ENCODE measurements around the gene TNK1. TPM values are rescaled to one million over a fixed set of nuclear protein-coding genes. Genes with fewer than 3 reads are reported as not detected.

TNK1 gene
- total RNA-seq, 1 experiment from 2014 or later = 0.90 TPM

DNA sequence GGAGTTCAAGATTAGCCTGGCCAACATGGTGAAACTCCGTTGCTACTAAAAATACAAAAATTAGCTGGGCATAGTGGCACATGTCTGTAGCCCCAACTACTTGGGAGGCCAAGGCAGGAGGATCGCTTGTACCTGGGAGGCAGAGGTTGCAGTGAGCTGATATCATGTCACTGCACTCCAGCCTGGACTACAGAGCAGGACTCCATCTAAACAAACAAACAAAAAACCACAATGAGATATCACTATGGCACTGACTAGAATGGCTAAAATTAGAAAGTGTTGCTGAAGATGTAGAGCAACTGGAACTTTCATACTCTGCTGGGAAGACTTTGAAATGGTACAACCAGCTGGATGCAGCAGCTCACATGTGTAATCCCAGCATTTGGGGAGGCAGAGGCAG lies 6.5 kb upstream of the TNK1 start:
- Histone ChIP-seq H3K36me3 (ENCODE audit: insufficient read depth, low read length, poor library complexity, severe bottlenecking) (no peaks in the 10 kb centered on the region), H3K9me3 (ENCODE audit: low read depth, low read length, poor library complexity, severe bottlenecking) (no peaks in the 10 kb centered on the region), H3K4me1 (ENCODE audit: insufficient read depth, low read length, poor library complexity, severe bottlenecking) (no peaks in the 10 kb centered on the region), H3K4me3 (ENCODE audit: low read depth, low read length, poor library complexity, severe bottlenecking) (no peak overlapping the region), H3K27me3 (replicated peaks; ENCODE audit: insufficient read depth, low read depth, low read length, poor library complexity) (no peaks in the 10 kb centered on the region), H3K27ac (ENCODE audit: low read depth, low read length, poor library complexity, severe bottlenecking) (no peak overlapping the region)
- no TSS peak for BruUV-seq (replicated peaks)
- POLR2A ChIA-PET (ENCODE audit: low non-redundant PET) = no interaction called here
- intact Hi-C loops (cut with micrococcal nuclease; ENCODE audit: unreplicated experiment) = no loop called here
- TF ChIP-seq EZH2 (IDR thresholded peaks at IDR 0.05; ENCODE audit: borderline replicate concordance, low read depth, low read length, poor library complexity, severe bottlenecking) (no peak), CTCF (conservative IDR thresholded peaks at IDR 0.05; ENCODE audit: low read depth, low read length) (no peak)
- CTCF ChIA-PET = interaction anchor here (0.6 kb wide), 1 partner anchor 129 kb away, joined by 3 read pairs; no protein-coding TSS in a partner anchor
- DNase-seq (ENCODE audit: low spot score) = no peak

DNA sequence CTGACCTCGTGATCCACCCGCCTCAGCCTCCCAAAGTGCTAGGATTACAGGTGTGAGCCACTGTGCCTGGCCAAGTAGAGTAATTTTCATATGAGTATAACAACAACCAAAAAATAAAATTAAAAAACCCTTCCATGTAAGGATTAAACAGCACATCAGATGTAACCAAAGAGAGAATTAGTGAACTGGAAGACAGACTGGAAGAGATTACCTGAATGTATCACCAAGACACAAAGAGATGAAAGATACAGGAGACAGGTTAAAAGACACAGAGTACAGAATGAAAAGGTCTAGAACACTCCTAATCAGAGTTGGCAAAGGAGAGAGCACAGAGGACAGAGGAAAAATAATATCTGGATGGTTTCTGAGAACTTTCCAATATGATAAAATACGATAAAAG lies 1.8 kb upstream of the TNK1 start:
- no peaks in the 10 kb centered on the region for H3K4me1 ChIP-seq (ENCODE audit: insufficient read depth, low read length, poor library complexity, severe bottlenecking)
- H3K27ac ChIP-seq (ENCODE audit: low read depth, low read length, poor library complexity, severe bottlenecking) = no peak overlapping the region
- DNase-seq (ENCODE audit: low spot score) = no peak
- no peaks in the 10 kb centered on the region for H3K27me3 ChIP-seq (replicated peaks; ENCODE audit: insufficient read depth, low read depth, low read length, poor library complexity)
- BruUV-seq (replicated peaks) = no TSS peak
- no peak for TF ChIP-seq EZH2 (IDR thresholded peaks at IDR 0.05; ENCODE audit: borderline replicate concordance, low read depth, low read length, poor library complexity, severe bottlenecking)
- ChIA-PET CTCF (no interaction called here), POLR2A (ENCODE audit: low non-redundant PET) (no interaction called here)
- no peaks in the 10 kb centered on the region for H3K9me3 ChIP-seq (ENCODE audit: low read depth, low read length, poor library complexity, severe bottlenecking)
- H3K4me3 ChIP-seq (ENCODE audit: low read depth, low read length, poor library complexity, severe bottlenecking) = no peak overlapping the region
- H3K36me3 ChIP-seq (ENCODE audit: insufficient read depth, low read length, poor library complexity, severe bottlenecking) = no peaks in the 10 kb centered on the region
- intact Hi-C loops (cut with micrococcal nuclease; ENCODE audit: unreplicated experiment) = no loop called here

- POLR2A ChIA-PET (ENCODE audit: low non-redundant PET) = no interaction called here
- Histone ChIP-seq H3K27me3 (replicated peaks; ENCODE audit: insufficient read depth, low read depth, low read length, poor library complexity) (no peaks in the 10 kb centered on the region), H3K36me3 (ENCODE audit: insufficient read depth, low read length, poor library complexity, severe bottlenecking) (no peaks in the 10 kb centered on the region), H3K4me1 (ENCODE audit: insufficient read depth, low read length, poor library complexity, severe bottlenecking) (no peaks in the 10 kb centered on the region), H3K27ac (ENCODE audit: low read depth, low read length, poor library complexity, severe bottlenecking) (no peak overlapping the region), H3K9me3 (ENCODE audit: low read depth, low read length, poor library complexity, severe bottlenecking) (no peaks in the 10 kb centered on the region), H3K4me3 (ENCODE audit: low read depth, low read length, poor library complexity, severe bottlenecking) (peak overlapping the region; percentile 36)
- TF ChIP-seq CTCF (conservative IDR thresholded peaks at IDR 0.05; ENCODE audit: low read depth, low read length) (no peak), EZH2 (IDR thresholded peaks at IDR 0.05; ENCODE audit: borderline replicate concordance, low read depth, low read length, poor library complexity, severe bottlenecking) (no peak)
- DNase-seq (ENCODE audit: low spot score) = no peak
- CTCF ChIA-PET = no interaction called here
- intact Hi-C loops (cut with micrococcal nuclease; ENCODE audit: unreplicated experiment) = no loop called here
- no TSS peak for BruUV-seq (replicated peaks)
Observed at GRCh38 chr17:7380321-7380720, 568 bp upstream of the TNK1 start.

DNA sequence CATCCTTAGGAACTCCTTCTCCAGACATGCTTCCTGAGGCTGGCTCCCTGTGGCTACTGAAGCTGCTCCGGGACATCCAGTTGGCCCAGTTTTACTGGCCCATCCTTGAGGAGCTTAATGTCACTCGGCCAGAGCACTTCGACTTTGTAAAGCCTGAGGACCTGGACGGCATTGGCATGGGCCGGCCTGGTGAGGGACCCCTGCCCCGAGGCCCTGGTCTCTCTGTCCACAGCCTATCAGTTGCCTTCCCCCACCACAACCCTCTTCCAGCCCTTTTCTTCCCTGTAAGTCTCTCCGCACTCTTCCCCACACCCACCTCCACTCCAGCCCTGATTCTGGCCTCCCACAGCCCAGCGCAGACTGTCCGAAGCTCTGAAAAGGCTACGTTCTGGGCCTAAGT lies 2.0 kb downstream of the TNK1 start:
- TF ChIP-seq EZH2 (IDR thresholded peaks at IDR 0.05; ENCODE audit: borderline replicate concordance, low read depth, low read length, poor library complexity, severe bottlenecking) = no peak
- no peak for TF ChIP-seq CTCF (conservative IDR thresholded peaks at IDR 0.05; ENCODE audit: low read depth, low read length)
- no peaks in the 10 kb centered on the region for H3K27me3 ChIP-seq (replicated peaks; ENCODE audit: insufficient read depth, low read depth, low read length, poor library complexity)
- no peaks in the 10 kb centered on the region for H3K9me3 ChIP-seq (ENCODE audit: low read depth, low read length, poor library complexity, severe bottlenecking)
- H3K36me3 ChIP-seq (ENCODE audit: insufficient read depth, low read length, poor library complexity, severe bottlenecking) = no peaks in the 10 kb centered on the region
- CTCF ChIA-PET = no interaction called here
- no peaks in the 10 kb centered on the region for H3K4me1 ChIP-seq (ENCODE audit: insufficient read depth, low read length, poor library complexity, severe bottlenecking)
- H3K4me3 ChIP-seq (ENCODE audit: low read depth, low read length, poor library complexity, severe bottlenecking) = no peak overlapping the region
- intact Hi-C loops (cut with micrococcal nuclease; ENCODE audit: unreplicated experiment) = no loop called here
- DNase-seq (ENCODE audit: low spot score) = no peak
- no TSS peak for BruUV-seq (replicated peaks)
- POLR2A ChIA-PET (ENCODE audit: low non-redundant PET) = no interaction called here
- no peak overlapping the region for H3K27ac ChIP-seq (ENCODE audit: low read depth, low read length, poor library complexity, severe bottlenecking)
